Measurements from ENCODE around the gene MACO1. TPM values are rescaled to one million over a fixed set of nuclear protein-coding genes. Genes with fewer than 3 reads are reported as not detected.

Gene MACO1
- total and polyA plus RNA-seq, 2 of the 13 experiments (the other 11 are each of a cell fraction or from before 2014, with no cell fraction given): 9.7 to 17.0 TPM

DNA sequence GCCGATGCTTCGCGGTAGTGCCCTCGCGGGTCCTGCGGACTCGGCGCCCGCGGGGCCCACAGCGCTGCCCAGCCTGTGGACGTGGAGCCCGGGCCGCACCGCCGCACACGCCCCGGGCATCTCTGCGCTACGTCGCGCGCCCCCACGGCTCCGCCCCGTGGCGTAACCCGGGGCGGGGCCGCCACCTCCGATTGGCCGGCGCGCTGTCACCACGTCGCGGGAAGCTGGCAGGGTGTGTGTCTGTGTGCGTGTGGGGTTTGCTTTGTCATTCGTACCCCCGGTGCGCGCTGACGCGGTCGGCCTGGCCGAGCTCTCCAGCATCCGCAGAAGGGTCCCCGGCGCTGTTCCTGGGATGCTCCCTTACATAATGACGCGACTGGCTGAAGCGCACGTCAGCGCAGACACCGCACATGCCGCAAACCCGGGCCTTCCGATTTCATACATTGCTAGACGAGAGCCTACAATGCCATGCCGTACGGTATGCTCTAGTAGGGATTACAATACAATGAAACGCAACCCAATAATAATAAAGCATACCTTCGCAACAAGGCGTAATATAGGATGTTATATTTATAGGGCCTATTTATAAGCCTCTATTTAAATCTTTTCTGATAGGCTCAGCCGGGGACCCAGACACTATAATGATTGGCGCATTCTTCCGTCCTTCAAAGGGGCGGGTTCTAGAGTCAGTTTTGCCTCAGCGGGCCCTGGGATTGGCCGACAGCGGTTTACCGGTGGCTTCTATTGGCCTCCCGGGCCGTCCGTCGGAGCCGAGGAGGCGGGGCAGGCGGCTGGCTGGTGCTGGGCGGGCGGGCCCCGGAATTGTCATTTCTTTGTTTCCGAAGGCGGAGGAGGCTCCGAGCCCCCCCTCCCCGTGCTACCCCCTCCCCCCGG, at the start of gene MACO1 (continued):
- no peak for TF ChIP-seq DNMT3B (CRISPR knock-in tag; conservative IDR thresholded peaks at IDR 0.05)
- no peak for TF ChIP-seq SYNCRIP (IDR thresholded peaks at IDR 0.05; ENCODE audit: insufficient read depth, low read depth, low read length)
- TF ChIP-seq HOXA9 (CRISPR knock-in tag; IDR thresholded peaks at IDR 0.05; ENCODE audit: borderline replicate concordance): no peak
- 0 out of 2 replicates have a peak, but pooled peaks have one; percentile 15 for TF ChIP-seq TBX3 (IDR thresholded peaks at IDR 0.05; ENCODE audit: borderline replicate concordance)
- peak; percentile 72; the same call in 1 of the 2 replicates for TF ChIP-seq ZNF563 (CRISPR knock-in tag; IDR thresholded peaks at IDR 0.05)
- peak; percentile 46; the same call in 1 of the 2 replicates for TF ChIP-seq ZSCAN25 (CRISPR knock-in tag; IDR thresholded peaks at IDR 0.05)
- TF ChIP-seq FOXK2 (IDR thresholded peaks at IDR 0.05): no peak
- TF ChIP-seq, protein P1, sequence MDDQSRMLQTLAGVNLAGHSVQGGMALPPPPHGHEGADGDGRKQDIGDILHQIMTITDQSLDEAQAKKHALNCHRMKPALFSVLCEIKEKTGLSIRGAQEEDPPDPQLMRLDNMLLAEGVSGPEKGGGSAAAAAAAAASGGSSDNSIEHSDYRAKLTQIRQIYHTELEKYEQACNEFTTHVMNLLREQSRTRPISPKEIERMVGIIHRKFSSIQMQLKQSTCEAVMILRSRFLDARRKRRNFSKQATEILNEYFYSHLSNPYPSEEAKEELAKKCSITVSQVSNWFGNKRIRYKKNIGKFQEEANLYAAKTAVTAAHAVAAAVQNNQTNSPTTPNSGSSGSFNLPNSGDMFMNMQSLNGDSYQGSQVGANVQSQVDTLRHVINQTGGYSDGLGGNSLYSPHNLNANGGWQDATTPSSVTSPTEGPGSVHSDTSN (CRISPR knock-in tag; IDR thresholded peaks at IDR 0.05; ENCODE audit: borderline replicate concordance): peak; percentile 63; the same call in 1 of the 2 replicates
- TF ChIP-seq, protein P2, sequence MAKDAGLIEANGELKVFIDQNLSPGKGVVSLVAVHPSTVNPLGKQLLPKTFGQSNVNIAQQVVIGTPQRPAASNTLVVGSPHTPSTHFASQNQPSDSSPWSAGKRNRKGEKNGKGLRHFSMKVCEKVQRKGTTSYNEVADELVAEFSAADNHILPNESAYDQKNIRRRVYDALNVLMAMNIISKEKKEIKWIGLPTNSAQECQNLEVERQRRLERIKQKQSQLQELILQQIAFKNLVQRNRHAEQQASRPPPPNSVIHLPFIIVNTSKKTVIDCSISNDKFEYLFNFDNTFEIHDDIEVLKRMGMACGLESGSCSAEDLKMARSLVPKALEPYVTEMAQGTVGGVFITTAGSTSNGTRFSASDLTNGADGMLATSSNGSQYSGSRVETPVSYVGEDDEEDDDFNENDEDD (CRISPR knock-in tag; IDR thresholded peaks at IDR 0.05; ENCODE audit: borderline replicate concordance): peak; percentile 59; the same call in 1 of the 2 replicates
- TF ChIP-seq ZNF724P (CRISPR knock-in tag; IDR thresholded peaks at IDR 0.05; ENCODE audit: borderline replicate concordance): peak; percentile 77; the same call in 1 of the 2 replicates
- TF ChIP-seq, protein P3, sequence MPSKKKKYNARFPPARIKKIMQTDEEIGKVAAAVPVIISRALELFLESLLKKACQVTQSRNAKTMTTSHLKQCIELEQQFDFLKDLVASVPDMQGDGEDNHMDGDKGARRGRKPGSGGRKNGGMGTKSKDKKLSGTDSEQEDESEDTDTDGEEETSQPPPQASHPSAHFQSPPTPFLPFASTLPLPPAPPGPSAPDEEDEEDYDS (CRISPR knock-in tag; IDR thresholded peaks at IDR 0.05): peak; percentile 42; the same call in 1 of the 2 replicates
- TF ChIP-seq ZNF382 (CRISPR knock-in tag; IDR thresholded peaks at IDR 0.05; ENCODE audit: borderline replicate concordance): no peak
- TF ChIP-seq GATAD1 (CRISPR knock-in tag; IDR thresholded peaks at IDR 0.05): peak; percentile 55
- TF ChIP-seq ZNF780A (CRISPR knock-in tag; IDR thresholded peaks at IDR 0.05): no peak
- TF ChIP-seq, protein P4, sequence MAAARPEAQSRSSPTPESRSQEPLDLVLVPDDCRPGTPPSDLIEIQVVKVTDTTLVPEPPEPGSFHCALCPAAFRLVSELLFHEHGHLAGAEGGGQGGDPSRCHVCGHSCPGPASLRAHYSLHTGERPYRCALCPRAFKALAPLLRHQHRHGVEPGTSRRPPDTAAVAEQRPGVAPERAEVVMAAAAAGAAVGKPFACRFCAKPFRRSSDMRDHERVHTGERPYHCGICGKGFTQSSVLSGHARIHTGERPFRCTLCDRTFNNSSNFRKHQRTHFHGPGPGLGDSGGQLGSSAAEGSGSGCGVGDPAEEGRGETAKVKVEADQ (CRISPR knock-in tag; IDR thresholded peaks at IDR 0.05; ENCODE audit: borderline replicate concordance): 0 out of 2 replicates have a peak, but pooled peaks have one; percentile 27
- TF ChIP-seq TGIF2 (CRISPR knock-in tag; IDR thresholded peaks at IDR 0.05): peak; percentile 87
- TF ChIP-seq CEBPZ (IDR thresholded peaks at IDR 0.05; ENCODE audit: low read length): peak; percentile 81

All from HepG2 (cell line).